OCI-LY7 (cell line): ENCODE measurements around the gene BBX. TPM values are rescaled to one million over a fixed set of nuclear protein-coding genes. Genes with fewer than 3 reads are reported as not detected.

ENCODE experiments used
- BruUV-seq: library from RNA; stranded (reverse); fragments of 400-500 nt; replicated peaks from 2 replicates; lab custom pipeline; 2021; lab: Mats Ljungman, UMichigan
- CTCF ChIA-PET: fragments of 300-600 bp; sonication (Branson Sonifier 250); formaldehyde crosslinking; loops from one replicate; lab custom pipeline; 2022; ENCODE audit warnings: antibody characterized with exemption; ENCODE audit not compliant: unreplicated experiment; lab: Charles Lee
- POLR2A ChIA-PET: fragments of 300-600 bp; sonication (Branson Sonifier 250); formaldehyde crosslinking; loops from one replicate; lab custom pipeline; 2022; ENCODE audit warnings: antibody characterized with exemption; lab: Charles Lee
- DNase-seq: peaks from one replicate; pipeline ENCODE4 v3.0.0-alpha.2; 2015; ENCODE audit warnings: low spot score
- H2AFZ ChIP-seq: fragments of 200-600 bp; sonication (generic), shearing (Covaris generic); 2 replicates; pipeline ENCODE4 v1.6.1; 2014; ENCODE audit warnings: mild to moderate bottlenecking, antibody characterized with exemption, low read length, moderate library complexity
- H3K27ac ChIP-seq: fragments of 200-600 bp; sonication (generic); 2 replicates; pipeline ENCODE4 v1.5.1; 2014; ENCODE audit warnings: mixed run types, low read depth, mild to moderate bottlenecking, moderate library complexity, low read length, inconsistent platforms; ENCODE audit not compliant: poor library complexity, severe bottlenecking
- H3K36me3 ChIP-seq: fragments of 200-600 bp; sonication (generic); 2 replicates; pipeline ENCODE4 v1.6.1; 2014; ENCODE audit warnings: mild to moderate bottlenecking, antibody characterized with exemption, low read length, moderate library complexity, mixed read lengths; ENCODE audit not compliant: insufficient read depth
- H3K4me1 ChIP-seq: fragments of 200-600 bp; sonication (generic); 2 replicates; pipeline ENCODE4 v1.5.1; 2014; ENCODE audit warnings: mild to moderate bottlenecking, low read length; ENCODE audit not compliant: insufficient read depth, poor library complexity, severe bottlenecking
- H3K4me2 ChIP-seq: fragments of 200-600 bp; sonication (generic); 2 replicates; pipeline ENCODE4 v1.6.1; 2014; ENCODE audit warnings: mild to moderate bottlenecking, low read length
- H3K4me3 ChIP-seq: fragments of 200-600 bp; sonication (generic); 2 replicates; pipeline ENCODE4 v1.5.1; 2014; ENCODE audit warnings: mild to moderate bottlenecking, low read depth, low read length; ENCODE audit not compliant: poor library complexity, severe bottlenecking
- H3K79me2 ChIP-seq: fragments of 200-600 bp; sonication (generic); 2 replicates; pipeline ENCODE4 v1.6.1; 2016; ENCODE audit warnings: low read depth, mild to moderate bottlenecking, low read length, moderate library complexity, mixed read lengths; ENCODE audit not compliant: insufficient read depth
- H3K9me2 ChIP-seq: fragments of 200-600 bp; sonication (generic); 2 replicates; pipeline ENCODE4 v1.6.1; 2016; ENCODE audit warnings: mild to moderate bottlenecking, low read length, mixed read lengths; ENCODE audit not compliant: insufficient read depth
- H3K9me3 ChIP-seq: fragments of 200-600 bp; sonication (generic); 2 replicates; pipeline ENCODE4 v1.6.1; 2014; ENCODE audit warnings: mild to moderate bottlenecking, mixed run types, low read length, mixed read lengths
- H4K20me1 ChIP-seq: fragments of 200-600 bp; sonication (generic); 2 replicates; pipeline ENCODE4 v1.6.1; 2014; ENCODE audit warnings: mild to moderate bottlenecking, antibody characterized with exemption, low read length, moderate library complexity, mixed read lengths; ENCODE audit not compliant: insufficient read depth
- CTCF ChIP-seq: fragments of 200-600 bp; sonication (generic); conservative IDR thresholded peaks from 2 replicates; pipeline ENCODE4 v1.5.1; 2014; ENCODE audit warnings: mild to moderate bottlenecking, antibody characterized with exemption, low read length, moderate library complexity, mixed read lengths
- EZH2phosphoT487 ChIP-seq: fragments of 200-600 bp; sonication (generic); IDR thresholded peaks from 2 replicates; pipeline ENCODE4 v1.6.1; 2018; ENCODE audit warnings: low read depth, borderline replicate concordance, mild to moderate bottlenecking, mixed run types, antibody characterized with exemption, low read length, moderate library complexity, mixed read lengths
- intact Hi-C: fragments of 100-400 bp; cut with micrococcal nuclease; formaldehyde crosslinking; loops from one replicate; pipeline ENCODE4 v1.10.0; 2022; ENCODE audit not compliant: unreplicated experiment
- total RNA-seq, 2 experiments: library from RNA; depleted of rRNA in 1 of 2; stranded (reverse); fragments of >200 nt in 1 of 2; shearing (Covaris generic) in 1 of 2; gene quantifications; 2 replicates each; pipeline ENCODE4 v1.2.3, GENCODE V29; 2014 to 2022

The BBX gene
- total RNA-seq, 2 experiments from 2014 or later: 27.0 to 49.8 TPM

DNA sequence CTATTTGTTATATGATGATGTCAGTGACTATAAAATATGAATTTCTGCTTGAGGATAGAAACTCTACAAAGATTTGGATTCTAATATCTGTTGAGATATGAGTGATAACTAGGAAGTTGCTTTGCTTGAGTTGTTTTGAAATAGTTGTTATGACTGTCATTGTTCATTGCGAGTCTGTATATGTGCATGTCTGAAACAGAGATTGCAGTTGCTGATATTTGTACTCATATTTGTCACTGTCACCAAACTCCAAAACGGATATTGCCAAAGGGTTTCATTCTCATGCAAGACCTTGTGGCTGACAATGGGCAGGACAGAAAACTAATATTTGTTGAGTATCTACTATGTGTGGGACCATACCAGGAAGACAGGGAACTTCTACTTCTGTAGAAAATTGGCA lies 327.9 kb downstream of the BBX start:
- Histone ChIP-seq H3K9me3 (no peaks in the 10 kb centered on the region), H3K4me2 (no peak overlapping the region), H3K27ac (no peak overlapping the region), H3K9me2 (no peaks in the 10 kb centered on the region), H3K4me1 (no peaks in the 10 kb centered on the region), H3K36me3 (no peaks in the 10 kb centered on the region), H4K20me1 (no peaks in the 10 kb centered on the region), H2AFZ (no peak overlapping the region), H3K79me2 (no peaks in the 10 kb centered on the region), H3K4me3 (no peak overlapping the region)
- intact Hi-C loops: no loop called here
- TF ChIP-seq CTCF (no peak), EZH2phosphoT487 (no peak)
- ChIA-PET CTCF (no interaction called here), POLR2A (interaction anchor here (0.7 kb wide), 2 partner anchors 16 to 878 kb away, joined by 4 read pairs; no protein-coding TSS in a partner anchor)
- no peak for DNase-seq
- no TSS peak for BruUV-seq

DNA sequence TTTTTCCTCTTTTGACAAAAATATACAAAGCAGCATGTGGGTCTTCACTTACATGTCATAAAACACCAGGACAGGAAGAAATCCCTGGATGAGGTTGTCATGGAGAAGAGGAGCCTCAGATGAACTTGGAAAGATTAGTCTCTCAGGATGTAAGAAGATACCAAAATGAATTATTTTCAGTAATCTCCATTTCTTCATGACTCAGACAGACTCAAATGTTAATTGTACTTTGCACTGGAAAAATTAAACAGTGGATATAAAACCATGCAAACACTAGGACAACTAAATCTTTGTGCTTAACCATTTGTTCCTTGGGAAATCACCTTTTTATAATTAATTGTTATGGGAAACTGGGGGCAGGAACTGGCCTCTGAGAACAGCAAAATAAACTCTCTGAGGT lies 331.1 kb downstream of the BBX start:
- no peak overlapping the region for H3K4me2 ChIP-seq
- POLR2A ChIA-PET: no interaction called here
- H3K9me3 ChIP-seq: no peaks in the 10 kb centered on the region
- DNase-seq: no peak
- no peaks in the 10 kb centered on the region for H3K79me2 ChIP-seq
- BruUV-seq: no TSS peak
- intact Hi-C loops: no loop called here
- H3K4me3 ChIP-seq: no peak overlapping the region
- H2AFZ ChIP-seq: no peak overlapping the region
- H3K27ac ChIP-seq: no peak overlapping the region
- no peaks in the 10 kb centered on the region for H3K36me3 ChIP-seq
- TF ChIP-seq CTCF: no peak
- no peak for TF ChIP-seq EZH2phosphoT487
- H3K9me2 ChIP-seq: no peaks in the 10 kb centered on the region
- H4K20me1 ChIP-seq: no peaks in the 10 kb centered on the region
- CTCF ChIA-PET: no interaction called here
- no peaks in the 10 kb centered on the region for H3K4me1 ChIP-seq

DNA sequence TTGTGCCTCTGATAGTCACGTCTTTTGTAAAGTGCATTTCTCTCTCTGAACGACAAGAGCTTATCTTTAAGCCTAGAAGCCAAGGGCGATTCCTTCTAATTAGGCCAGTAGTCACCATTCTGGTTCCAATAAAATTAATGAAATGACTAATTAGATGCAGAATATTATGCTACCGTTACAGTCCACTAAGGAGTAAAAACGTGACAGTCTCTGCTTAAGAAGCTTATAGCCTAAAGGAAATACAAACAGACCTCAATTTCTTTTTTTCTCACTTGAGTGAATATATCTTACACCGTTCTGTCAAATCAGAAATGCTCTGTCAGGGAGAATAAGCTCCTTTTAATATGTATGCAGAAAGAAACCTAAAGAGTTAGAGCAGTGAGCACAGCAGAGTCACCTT lies 332.0 kb downstream of the BBX start:
- POLR2A ChIA-PET: interaction anchor here (0.7 kb wide), 1 partner anchor 44 kb away, joined by 4 read pairs; no protein-coding TSS in a partner anchor
- no peak overlapping the region for H2AFZ ChIP-seq
- H3K79me2 ChIP-seq: no peaks in the 10 kb centered on the region
- CTCF ChIA-PET: no interaction called here
- H3K4me3 ChIP-seq: no peak overlapping the region
- TF ChIP-seq CTCF: no peak
- TF ChIP-seq EZH2phosphoT487: no peak
- H3K9me2 ChIP-seq: no peaks in the 10 kb centered on the region
- intact Hi-C loops: no loop called here
- no peaks in the 10 kb centered on the region for H4K20me1 ChIP-seq
- no peak overlapping the region for H3K27ac ChIP-seq
- DNase-seq: no peak
- no TSS peak for BruUV-seq
- no peak overlapping the region for H3K4me2 ChIP-seq
- no peaks in the 10 kb centered on the region for H3K4me1 ChIP-seq
- H3K36me3 ChIP-seq: no peaks in the 10 kb centered on the region
- no peaks in the 10 kb centered on the region for H3K9me3 ChIP-seq
